ENCODE data around the gene MYB. TPM values are rescaled to one million over a fixed set of nuclear protein-coding genes. Genes with fewer than 3 reads are reported as not detected.
A peak's percentile ranks its signal among the peaks of the same experiment; 100 is the strongest.

MYB gene
- total RNA-seq, 4 donors from 2014 or later = 0.50 to 0.96 (median 0.56) TPM; not detected in 1

- no peak for ATAC-seq (ENCODE audit: low FRiP score)
- no peak for DNase-seq (ENCODE audit: low spot score)
- TF ChIP-seq CTCF (IDR thresholded peaks at IDR 0.05) = no peak
These were observed 5.0 kb upstream of the MYB start for GRCh38 chr6:135176058-135176457.

GRCh38 chr6:135176464-135176863, 4.6 kb upstream of the MYB start:
- DNase-seq (ENCODE audit: low spot score) = no peak
- no peak for TF ChIP-seq CTCF (IDR thresholded peaks at IDR 0.05)
- ATAC-seq (ENCODE audit: low FRiP score) = no peak

DNA sequence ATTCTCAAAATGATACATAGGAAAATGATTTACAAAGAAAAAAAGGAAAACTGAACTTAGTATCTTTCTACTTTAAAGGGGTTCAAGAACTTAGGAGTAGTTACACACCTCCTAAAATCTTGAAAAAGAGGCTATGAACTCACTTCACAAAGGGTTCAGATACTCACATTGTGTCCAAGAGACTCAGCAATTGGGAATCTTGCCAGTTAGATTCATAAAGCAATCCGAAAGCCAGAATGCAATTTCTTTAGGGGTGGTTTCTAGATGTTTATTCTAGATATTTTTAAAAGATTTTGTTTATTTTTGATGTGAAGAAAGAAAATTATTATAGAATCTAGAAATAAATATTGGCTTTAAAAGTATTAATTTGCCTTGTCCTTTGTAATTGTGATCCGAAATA, 1.7 kb upstream of the MYB start:
- DNase-seq (ENCODE audit: low spot score) = no peak
- TF ChIP-seq CTCF (IDR thresholded peaks at IDR 0.05) = no peak
- no peak for ATAC-seq (ENCODE audit: low FRiP score)

- no peak for ATAC-seq (ENCODE audit: low FRiP score)
These were observed 1.1 kb upstream of the MYB start for GRCh38 chr6:135179920-135180541.

DNA sequence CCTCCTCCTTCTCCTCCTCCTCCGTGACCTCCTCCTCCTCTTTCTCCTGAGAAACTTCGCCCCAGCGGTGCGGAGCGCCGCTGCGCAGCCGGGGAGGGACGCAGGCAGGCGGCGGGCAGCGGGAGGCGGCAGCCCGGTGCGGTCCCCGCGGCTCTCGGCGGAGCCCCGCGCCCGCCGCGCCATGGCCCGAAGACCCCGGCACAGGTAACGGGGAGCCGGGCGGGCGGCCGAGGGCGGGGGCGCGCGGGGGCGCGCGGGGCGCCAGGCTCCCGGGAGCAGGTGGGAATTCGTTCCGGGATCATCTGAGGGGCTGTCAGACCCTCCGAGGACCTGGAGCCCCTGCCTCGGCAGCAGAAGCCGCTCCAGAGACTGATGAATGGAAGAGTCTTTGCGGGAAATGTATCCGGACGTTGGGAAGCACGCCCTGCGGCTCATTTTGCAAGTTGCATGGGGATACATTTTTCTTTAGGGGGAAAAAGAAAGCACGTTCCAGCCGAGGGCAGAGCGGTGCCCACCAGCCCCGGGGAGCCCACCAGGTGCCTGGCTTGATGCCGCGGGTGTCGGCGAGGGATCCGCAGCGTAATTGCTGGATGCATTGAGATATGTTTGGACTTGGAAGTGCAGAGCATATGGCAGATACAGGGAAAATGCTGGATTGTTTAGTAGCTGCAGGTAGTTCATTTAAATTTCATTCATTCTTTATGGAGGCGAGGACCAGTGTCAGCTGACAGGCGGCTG, 394 bp downstream of the MYB start:
- no peak for ATAC-seq (ENCODE audit: low FRiP score)
- no peak for DNase-seq (ENCODE audit: low spot score)
- no peak for TF ChIP-seq CTCF (IDR thresholded peaks at IDR 0.05)

More at GRCh38 chr6:135179920-135180541, 1.1 kb upstream of the MYB start:
- DNase-seq (ENCODE audit: low spot score) = no peak
- TF ChIP-seq CTCF (IDR thresholded peaks at IDR 0.05) = no peak

- DNase-seq (ENCODE audit: low spot score) = no peak
- TF ChIP-seq CTCF (IDR thresholded peaks at IDR 0.05) = no peak
- peak; percentile 14 for ATAC-seq (ENCODE audit: low FRiP score)
These were observed 1.2 kb downstream of the MYB start for GRCh38 chr6:135182071-135183001.

Measured in omental fat pad (tissue), 4 donors.